HEK293 (cell line): ENCODE measurements around the gene HBEGF.

Experiments
- AEBP2 ChIP-seq: fragments of 450-650 bp; formaldehyde crosslinking; IDR thresholded peaks from 2 replicates; pipeline ENCODE4 v1.5.1; 2016; ENCODE audit warnings: missing biosample characterization, missing genetic modification characterization, borderline replicate concordance
- BCL6B ChIP-seq: fragments of 450-650 bp; formaldehyde crosslinking; IDR thresholded peaks from 2 replicates; pipeline ENCODE4 v1.5.1; 2017; ENCODE audit warnings: missing biosample characterization, missing genetic modification characterization
- HOXD13 ChIP-seq: sonication (generic); formaldehyde crosslinking; IDR thresholded peaks from 2 replicates; pipeline ENCODE4 v1.8.0; 2022; ENCODE audit warnings: missing genetic modification reagents, borderline replicate concordance
- PRDM2 ChIP-seq: fragments of 450-650 bp; formaldehyde crosslinking; IDR thresholded peaks from 2 replicates; pipeline ENCODE4 v1.5.1; 2016; ENCODE audit warnings: missing biosample characterization, missing genetic modification characterization, borderline replicate concordance
- SETDB1 ChIP-seq: IDR thresholded peaks from one replicate; pipeline ENCODE4 v1.6.1; 2017; ENCODE audit warnings: mild to moderate bottlenecking, low read length, moderate library complexity, mixed read lengths; ENCODE audit not compliant: insufficient read length
- YY2 ChIP-seq: fragments of 450-650 bp; formaldehyde crosslinking; IDR thresholded peaks from 2 replicates; pipeline ENCODE4 v1.5.1; 2016; ENCODE audit warnings: missing biosample characterization, missing genetic modification characterization
- ZBTB11 ChIP-seq: fragments of 450-650 bp; formaldehyde crosslinking; conservative IDR thresholded peaks from 2 replicates; pipeline ENCODE4 v1.5.1; 2016; ENCODE audit warnings: low read depth, missing biosample characterization, missing genetic modification characterization
- ZBTB8A ChIP-seq: fragments of 450-650 bp; formaldehyde crosslinking; IDR thresholded peaks from 2 replicates; pipeline ENCODE4 v1.5.1; 2016; ENCODE audit warnings: missing biosample characterization, missing genetic modification characterization
- ZNF121 ChIP-seq: fragments of 450-650 bp; formaldehyde crosslinking; IDR thresholded peaks from 2 replicates; pipeline ENCODE4 v1.5.1; 2016; ENCODE audit warnings: missing biosample characterization, missing genetic modification characterization
- ZNF138 ChIP-seq: fragments of 450-650 bp; formaldehyde crosslinking; IDR thresholded peaks from 2 replicates; pipeline ENCODE4 v1.5.1; 2016; ENCODE audit warnings: missing biosample characterization, missing genetic modification characterization, borderline replicate concordance
- ZNF19 ChIP-seq: fragments of 450-650 bp; formaldehyde crosslinking; IDR thresholded peaks from 2 replicates; pipeline ENCODE4; 2016; ENCODE audit warnings: missing biosample characterization, missing genetic modification characterization, low read depth
- ZNF214 ChIP-seq: fragments of 450-650 bp; formaldehyde crosslinking; IDR thresholded peaks from 2 replicates; pipeline ENCODE4 v1.5.1; 2017; ENCODE audit warnings: missing biosample characterization, mild to moderate bottlenecking, missing genetic modification characterization, borderline replicate concordance
- ZNF221 ChIP-seq: fragments of 450-650 bp; formaldehyde crosslinking; IDR thresholded peaks from 2 replicates; pipeline ENCODE4 v1.5.1; 2017; ENCODE audit warnings: missing biosample characterization, missing genetic modification characterization, borderline replicate concordance
- ZNF239 ChIP-seq: fragments of 450-650 bp; formaldehyde crosslinking; IDR thresholded peaks from 2 replicates; pipeline ENCODE4 v1.5.1; 2016; ENCODE audit warnings: missing biosample characterization, missing genetic modification characterization
- ZNF266 ChIP-seq: fragments of 450-650 bp; formaldehyde crosslinking; IDR thresholded peaks from 2 replicates; pipeline ENCODE4 v1.5.1; 2016; ENCODE audit warnings: missing biosample characterization, missing genetic modification characterization, low read depth
- ZNF302 ChIP-seq: fragments of 450-650 bp; formaldehyde crosslinking; IDR thresholded peaks from 2 replicates; pipeline ENCODE4 v1.5.1; 2016; ENCODE audit warnings: missing biosample characterization, missing genetic modification characterization, low read depth
- ZNF311 ChIP-seq: fragments of 450-650 bp; formaldehyde crosslinking; IDR thresholded peaks from 2 replicates; pipeline ENCODE4 v1.5.1; 2017; ENCODE audit warnings: missing biosample characterization, missing genetic modification characterization, borderline replicate concordance
- ZNF341 ChIP-seq: fragments of 450-650 bp; formaldehyde crosslinking; IDR thresholded peaks from 2 replicates; pipeline ENCODE4; 2016; ENCODE audit warnings: low read depth, missing biosample characterization, missing genetic modification characterization
- ZNF423 ChIP-seq: fragments of 450-650 bp; formaldehyde crosslinking; IDR thresholded peaks from 2 replicates; pipeline ENCODE4 v1.5.1; 2016; ENCODE audit warnings: missing biosample characterization, missing genetic modification characterization
- ZNF548 ChIP-seq: fragments of 450-650 bp; formaldehyde crosslinking; IDR thresholded peaks from 2 replicates; pipeline ENCODE4 v1.5.1; 2016; ENCODE audit warnings: missing biosample characterization, missing genetic modification characterization
- ZNF580 ChIP-seq: fragments of 450-650 bp; formaldehyde crosslinking; IDR thresholded peaks from 2 replicates; pipeline ENCODE4 v1.5.1; 2016; ENCODE audit warnings: missing biosample characterization, missing genetic modification characterization
- ZNF610 ChIP-seq: fragments of 450-650 bp; formaldehyde crosslinking; IDR thresholded peaks from 2 replicates; pipeline ENCODE4 v1.5.1; 2016; ENCODE audit warnings: missing biosample characterization, missing genetic modification characterization, borderline replicate concordance
- ZNF639 ChIP-seq: fragments of 450-650 bp; formaldehyde crosslinking; IDR thresholded peaks from 2 replicates; pipeline ENCODE4 v1.5.1; 2016; ENCODE audit warnings: missing biosample characterization, missing genetic modification characterization
- ZNF677 ChIP-seq: fragments of 450-650 bp; IDR thresholded peaks from 2 replicates; pipeline ENCODE4 v1.5.0; 2018; ENCODE audit warnings: missing biosample characterization, mild to moderate bottlenecking, missing genetic modification characterization, moderate library complexity
- ZNF707 ChIP-seq: fragments of 450-650 bp; formaldehyde crosslinking; IDR thresholded peaks from 2 replicates; pipeline ENCODE4 v1.5.1; 2016; ENCODE audit warnings: missing biosample characterization, missing genetic modification characterization

Gene HBEGF

GRCh38 chr5:140346348-140347221 is at the start of gene HBEGF (continued):
- TF ChIP-seq AEBP2 (tag by site-specific recombination) (no peak), ZNF121 (no peak), ZNF707 (tag by site-specific recombination) (no peak), ZNF19 (tag by site-specific recombination) (no peak), ZNF341 (tag by site-specific recombination) (no peak), ZNF302 (tag by site-specific recombination) (no peak), ZNF138 (no peak), SETDB1 (no peak), ZBTB11 (tag by site-specific recombination) (no peak), ZNF221 (tag by site-specific recombination) (no peak), ZNF239 (0 out of 2 replicates have a peak, but pooled peaks have one; percentile 41), ZNF214 (tag by site-specific recombination) (no peak), ZNF677 (tag by site-specific recombination) (no peak), YY2 (no peak), ZNF580 (tag by site-specific recombination) (no peak), ZNF548 (no peak), PRDM2 (tag by site-specific recombination) (no peak), ZNF423 (no peak), ZBTB8A (peak; percentile 98), BCL6B (no peak), HOXD13 (CRISPR knock-in tag) (no peak), ZNF639 (tag by site-specific recombination) (no peak), ZNF266 (tag by site-specific recombination) (no peak), ZNF610 (tag by site-specific recombination) (no peak), ZNF311 (tag by site-specific recombination) (no peak)
- TF ChIP-seq, all 188 proteins: peak for 42
